ENCODE measurements around the gene RTL9.
"Not testable (repeated sequence)": the region's sequence is repeated elsewhere in the genome, so short reads cannot be mapped to it uniquely, and the experiment has no call there.

RTL9 gene

DNA sequence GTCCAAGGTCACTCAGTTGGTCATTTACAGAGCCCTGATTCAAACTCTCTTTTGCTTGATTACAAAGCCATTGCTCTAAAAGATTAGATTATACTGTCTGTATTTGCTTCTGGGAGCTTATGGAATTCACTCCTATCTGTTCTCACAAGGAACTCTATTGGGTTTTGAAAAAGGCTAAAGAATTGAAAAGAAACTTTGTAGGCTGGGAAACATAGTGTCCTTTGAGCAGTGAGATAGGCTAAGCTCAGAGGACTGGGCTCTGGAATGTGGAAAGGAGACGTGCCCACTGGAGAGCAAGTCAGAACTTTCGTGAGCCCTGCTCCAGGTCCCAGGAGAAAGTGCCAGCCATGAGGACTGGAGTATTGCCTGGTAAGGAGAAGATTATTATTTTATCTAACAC lies at the start of gene RTL9:
TSS of gene RTL9 (plus strand) at position 301 of the 400 bp plus-strand sequence. CDS start 91,770 bp downstream, outside the sequence.
- DNase-seq (ENCODE audit: low read depth in 2 of 2): no peak

DNA sequence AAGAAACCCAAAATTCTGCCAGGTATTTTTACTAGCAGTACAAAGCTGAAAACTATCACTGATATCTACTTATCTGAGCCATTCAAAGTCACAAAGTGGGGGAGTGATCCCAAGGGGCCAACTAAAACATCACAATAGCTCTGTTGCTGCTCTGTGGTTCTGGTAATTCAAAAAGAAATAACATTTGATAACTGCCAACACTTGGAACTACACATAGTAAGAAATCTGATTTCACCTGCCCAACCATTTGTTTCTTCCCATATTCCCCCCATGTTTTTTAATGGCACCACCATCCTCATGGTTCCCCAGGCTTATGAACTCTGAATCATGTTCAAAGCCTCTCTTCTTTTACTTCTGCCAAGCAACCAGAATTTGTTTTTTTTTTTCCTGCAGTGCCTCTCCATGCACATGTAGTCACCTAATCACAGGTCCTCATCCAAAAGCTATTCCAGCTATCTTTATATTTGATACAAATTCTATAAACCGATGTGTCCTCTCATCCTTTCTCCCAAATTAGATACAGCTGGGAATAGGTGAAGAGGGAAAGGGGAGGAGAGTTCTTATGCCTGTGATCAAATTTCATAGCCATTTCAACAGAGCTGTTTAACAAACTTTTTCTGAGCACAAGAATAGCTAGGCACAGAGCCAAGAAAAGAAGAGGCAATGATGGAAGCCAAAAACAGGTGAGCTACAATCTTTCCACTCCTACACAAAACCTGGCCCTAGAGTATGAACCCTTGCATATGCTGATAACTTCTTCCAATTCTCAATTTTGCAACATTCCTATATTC lies 48.5 kb upstream of the RTL9 start:
- DNase-seq (ENCODE audit: low read depth in 2 of 2): no peak

DNA sequence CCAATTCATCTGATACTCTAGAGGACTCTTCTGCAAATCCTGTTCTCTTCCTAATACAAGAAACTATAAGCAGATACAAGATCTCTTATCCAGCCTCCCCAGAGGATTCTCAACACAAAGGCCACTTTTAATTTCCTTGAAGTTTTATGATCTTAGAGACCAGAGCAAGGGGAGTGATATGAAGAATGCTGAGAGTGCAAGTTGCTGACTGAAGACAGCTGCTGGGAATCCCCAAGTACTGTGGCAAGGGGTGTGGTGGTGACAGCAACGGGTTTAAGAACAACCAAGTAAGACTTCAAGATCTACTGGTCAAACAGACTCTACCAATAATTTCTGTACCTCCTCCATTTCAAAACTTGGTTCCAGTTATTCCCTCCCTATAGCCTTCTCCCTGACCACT lies 47.8 kb upstream of the RTL9 start:
- peak; percentile 7 to 19 for DNase-seq (ENCODE audit: low read depth in 2 of 2)

DNA sequence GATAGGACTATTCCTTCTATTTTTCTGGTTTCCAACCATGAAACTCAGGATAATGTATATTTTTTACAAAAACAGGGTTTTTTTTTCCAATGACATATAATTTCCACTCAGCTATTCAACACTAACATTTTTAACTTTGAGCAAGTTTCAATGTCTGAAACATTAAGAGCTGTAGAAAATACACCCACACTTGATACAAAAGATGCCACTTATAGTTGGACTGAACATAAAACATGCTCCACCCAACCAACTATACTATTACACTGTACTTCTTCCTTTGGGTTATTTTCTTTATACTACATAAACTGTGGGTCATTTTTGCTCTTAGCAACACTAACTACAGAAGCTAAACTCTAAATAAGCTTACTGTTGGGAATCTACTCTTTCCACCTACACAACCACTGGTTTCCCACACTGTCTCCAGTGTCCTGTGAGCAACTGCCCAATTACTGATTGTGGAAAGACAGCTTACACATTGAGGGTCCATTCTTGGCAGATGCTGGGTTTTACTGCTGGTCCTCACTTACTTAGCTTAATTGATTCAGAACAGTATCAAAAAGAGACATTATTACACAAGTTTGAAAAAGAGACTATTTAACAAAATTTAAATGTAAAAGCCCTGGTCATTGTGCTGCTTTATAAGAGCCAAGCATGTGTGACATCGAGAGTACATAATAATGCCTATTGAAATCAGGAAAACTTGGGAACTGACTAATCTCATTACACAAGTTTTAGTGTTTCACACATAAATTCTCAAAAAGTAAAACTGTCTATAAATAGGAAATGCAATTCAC lies 47.0 kb upstream of the RTL9 start:
- DNase-seq (ENCODE audit: low read depth in 2 of 2): no peak

DNA sequence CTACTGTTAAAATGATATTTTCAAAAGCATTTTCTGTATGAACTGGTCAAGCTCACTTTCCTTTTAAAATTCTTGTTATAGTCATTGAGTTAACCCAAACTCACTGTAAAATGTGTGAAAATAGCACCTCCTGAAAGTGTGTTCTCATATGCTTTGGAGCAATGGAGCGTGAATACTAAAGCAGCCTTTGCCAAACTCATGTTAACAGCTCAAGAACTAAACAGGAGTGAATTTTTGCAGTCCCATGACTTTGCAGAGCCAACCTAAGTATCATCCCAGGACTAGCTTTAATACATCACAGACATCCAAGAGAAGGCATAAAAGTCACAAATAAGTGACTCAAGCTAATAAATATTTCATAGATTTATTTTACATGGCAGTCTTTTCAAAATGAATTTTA lies 43.1 kb upstream of the RTL9 start:
- no peak for DNase-seq (ENCODE audit: low read depth in 2 of 2)

DNA sequence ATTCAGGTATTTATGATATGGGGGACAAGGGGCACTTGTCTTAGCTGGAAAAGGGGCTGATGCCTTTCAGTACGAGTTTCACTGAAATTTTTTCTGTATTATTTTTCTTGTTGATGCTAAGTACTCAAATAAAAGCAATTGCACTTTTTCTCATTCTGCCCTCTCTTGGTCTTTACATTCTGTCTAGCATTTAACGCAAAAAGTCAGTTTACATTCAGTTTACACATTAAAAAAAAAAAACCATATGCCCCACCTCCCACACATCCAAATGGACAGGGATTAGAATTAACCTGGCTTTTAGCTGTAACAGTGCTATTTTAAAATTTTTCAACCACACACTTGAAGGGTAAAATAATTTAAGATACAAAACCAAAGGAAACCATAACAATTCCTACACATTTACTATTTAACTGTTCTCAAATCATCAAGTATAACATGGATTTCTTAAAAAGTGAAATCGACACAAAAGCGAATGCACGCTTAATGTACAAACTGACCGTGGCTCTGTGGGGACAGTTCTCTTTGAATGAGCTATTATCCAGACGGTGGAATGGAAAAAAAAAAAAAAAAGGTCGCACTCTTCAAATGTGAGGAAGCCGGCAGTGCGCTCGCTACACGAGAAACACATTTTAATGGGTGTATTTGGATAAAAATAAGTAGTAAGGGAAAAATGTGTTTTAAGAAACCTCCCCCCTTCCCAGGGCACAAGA lies 42.1 kb upstream of the RTL9 start:
- DNase-seq (ENCODE audit: low read depth in 2 of 2): no peak

DNA sequence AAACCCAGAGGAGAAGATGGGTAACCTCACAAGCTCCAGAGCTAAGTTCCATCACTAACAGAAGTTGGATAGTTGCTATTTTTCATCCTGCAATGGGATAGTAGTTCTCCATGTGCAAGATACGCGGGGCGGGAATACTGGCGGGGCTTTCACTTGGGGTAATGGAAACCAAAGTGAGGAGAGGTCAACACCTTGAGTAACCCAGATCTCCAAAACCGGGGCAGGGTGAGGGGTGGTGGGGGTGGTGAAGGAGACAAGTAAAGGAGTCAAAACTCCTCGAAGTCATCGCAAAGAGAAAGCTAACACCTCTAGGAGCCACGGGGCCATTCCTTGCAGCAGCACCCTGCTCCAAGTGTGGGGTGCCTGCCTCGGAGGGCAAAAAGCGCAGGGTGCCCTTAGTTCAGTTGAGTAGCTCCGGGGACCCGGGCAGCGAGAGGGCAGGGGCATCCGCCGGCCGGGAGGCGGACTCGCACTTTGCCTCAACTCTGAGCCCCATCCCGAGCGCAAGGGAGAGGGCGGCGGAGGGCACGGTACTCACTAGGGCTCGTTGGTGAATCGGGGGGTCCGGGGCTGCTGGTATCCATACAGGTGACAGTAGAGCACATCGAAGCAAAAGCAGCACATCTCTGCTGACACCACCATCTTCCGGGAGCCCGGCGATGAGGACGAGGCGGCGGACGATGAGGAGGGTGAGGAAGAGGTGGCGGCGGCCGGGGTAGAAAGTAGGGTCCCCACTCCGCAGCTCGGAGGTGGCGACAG lies 41.4 kb upstream of the RTL9 start:
- peak; percentile 0 to 6 for DNase-seq (ENCODE audit: low read depth in 2 of 2)

DNA sequence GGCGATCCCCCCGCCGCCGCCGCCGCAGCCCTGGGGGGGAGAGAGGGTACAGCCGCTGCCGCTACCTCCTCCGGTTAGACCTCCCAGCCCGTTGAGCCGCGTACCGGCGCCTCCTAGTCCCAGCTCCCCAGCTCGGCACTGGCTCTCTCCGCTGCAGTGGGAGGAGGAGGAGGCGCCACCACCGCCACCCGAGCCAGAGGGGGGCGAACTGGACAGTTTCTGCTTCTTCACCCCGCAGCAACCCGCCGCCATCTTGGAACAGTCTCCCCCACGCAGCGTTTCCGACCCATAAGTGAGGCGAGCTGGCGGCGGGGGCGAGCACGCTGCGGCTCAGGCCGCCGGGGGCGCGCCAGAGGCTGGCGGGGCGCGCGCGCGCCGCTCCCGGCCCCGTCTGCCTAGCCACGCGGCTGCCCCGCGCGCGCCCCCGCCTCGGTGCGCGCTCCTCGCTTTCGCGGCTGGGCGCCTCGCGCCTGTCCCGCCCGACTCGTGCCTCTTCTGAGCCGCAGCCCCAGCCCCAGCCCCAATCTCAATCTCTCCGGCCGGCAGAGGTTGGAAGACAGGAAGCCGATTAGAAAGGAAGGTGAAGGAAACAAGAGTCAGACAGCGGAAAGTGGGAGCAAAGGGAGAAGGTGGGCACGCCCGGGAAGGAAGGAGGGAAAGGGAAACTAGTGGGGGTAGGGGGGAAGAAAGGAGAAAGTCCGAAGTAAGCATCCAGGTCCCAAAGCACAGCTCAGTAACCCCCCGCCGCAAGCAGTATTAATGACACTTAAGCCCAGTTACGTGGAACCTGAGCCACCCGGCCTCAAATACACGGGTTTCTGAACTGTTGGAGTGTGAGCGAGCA lies 40.6 kb upstream of the RTL9 start, which contains the start of gene AMMECR1:
TSS of gene AMMECR1 (minus strand) at position 266 of the 844 bp plus-strand sequence. CDS start at position 252, 14 bp downstream.
- DNase-seq (ENCODE audit: low read depth in 2 of 2): peak; percentile 51 to 62

DNA sequence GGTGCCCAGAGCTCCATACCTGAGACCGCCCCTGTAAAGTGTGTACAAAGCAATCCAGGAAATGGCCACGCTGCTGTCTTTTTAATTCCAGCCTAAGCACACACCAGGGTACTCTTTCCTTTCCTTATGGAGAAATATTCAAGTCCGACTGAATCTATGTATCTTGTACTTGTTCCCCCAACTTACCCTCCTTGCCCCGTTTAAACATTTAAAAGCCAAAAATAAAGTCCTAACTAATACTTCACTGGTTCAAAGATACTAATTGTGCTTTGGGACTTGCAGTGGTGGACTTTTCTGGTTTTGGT lies 40.0 kb upstream of the RTL9 start:
- DNase-seq (ENCODE audit: low read depth in 2 of 2): no peak

DNA sequence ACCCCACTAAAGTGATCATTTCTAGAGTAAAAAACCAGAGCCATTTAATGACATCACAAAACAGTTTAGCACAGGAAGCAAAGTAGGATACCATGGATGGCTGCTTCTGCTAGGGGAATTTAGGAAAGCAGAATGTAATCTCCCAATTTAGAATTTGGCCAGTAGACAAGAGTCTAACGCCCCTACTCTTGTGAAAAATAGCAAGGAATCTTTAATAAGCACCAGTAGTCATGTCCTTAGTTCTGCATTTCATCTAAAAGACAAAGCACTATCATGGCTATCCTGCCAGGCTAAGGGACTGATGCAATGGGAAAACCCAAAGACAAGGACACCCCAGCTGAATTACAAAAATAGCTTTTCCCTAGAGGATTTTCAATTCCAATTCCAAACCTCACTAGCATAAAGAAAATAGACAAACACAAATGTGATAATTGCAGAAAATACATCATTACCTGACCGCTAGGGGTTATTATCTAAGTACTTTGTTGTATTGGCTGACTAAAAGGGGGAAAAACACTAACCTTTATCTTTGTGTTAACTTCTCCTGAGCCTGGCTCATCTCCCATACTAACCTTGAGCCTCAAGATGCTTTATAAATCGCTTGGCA lies 38.2 kb upstream of the RTL9 start:
- no peak for DNase-seq (ENCODE audit: low read depth in 2 of 2)

DNA sequence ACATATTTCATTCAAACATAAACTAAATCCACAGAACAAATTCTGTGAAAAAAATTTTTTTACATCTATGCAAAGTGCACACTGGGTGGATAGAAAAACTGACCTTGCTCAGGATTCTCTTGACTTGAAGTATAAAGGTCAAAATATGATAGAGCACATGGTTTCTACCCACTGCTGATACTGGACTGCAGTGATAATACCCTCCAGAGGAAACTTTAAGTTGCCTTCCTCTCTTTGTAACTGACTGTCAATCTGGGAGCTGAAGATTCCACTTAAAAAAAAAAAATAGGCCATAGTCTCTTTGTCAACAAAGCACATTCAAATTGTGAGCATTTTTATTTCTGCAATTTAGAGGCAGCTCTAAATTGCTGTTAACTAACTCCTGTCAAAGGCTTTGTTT lies 37.6 kb upstream of the RTL9 start:
- no peak for DNase-seq (ENCODE audit: low read depth in 2 of 2)

DNA sequence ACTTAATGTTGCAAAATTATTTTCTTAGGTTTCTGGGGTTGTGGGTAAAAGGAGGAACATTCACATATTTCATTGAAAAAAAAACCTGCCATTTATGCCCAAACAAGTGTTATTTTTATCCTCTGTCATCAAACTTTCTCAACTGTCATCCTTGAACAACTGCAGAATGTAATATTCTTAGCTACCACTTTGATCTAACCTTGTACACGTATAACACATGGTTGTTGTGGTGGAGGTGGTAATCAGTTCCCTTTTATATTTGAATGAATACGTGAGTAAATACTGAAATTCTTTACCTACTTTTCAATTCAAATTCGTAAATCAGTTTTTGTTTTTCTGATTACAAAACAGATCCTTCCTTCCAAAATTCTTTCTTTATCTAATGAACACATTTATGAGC lies 37.0 kb upstream of the RTL9 start:
- DNase-seq (ENCODE audit: low read depth in 2 of 2): no peak

DNA sequence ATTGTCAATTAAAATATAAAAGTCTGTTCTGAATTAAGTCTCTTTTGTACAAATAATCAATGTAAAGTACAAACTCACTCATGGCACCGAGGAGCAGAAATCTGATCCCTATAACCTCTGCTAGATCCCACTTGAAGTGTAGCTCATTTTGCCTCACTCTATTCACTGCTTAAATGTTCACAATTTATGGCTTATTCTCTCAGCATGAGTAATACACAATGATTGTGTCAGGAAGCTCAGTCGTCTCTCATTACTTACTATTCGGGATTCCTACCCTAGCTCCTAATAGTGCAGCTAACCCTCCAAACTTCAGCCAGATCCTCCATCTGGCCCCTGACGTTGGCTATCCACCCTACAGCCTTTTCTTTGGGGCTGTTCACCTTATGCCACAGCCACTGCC lies 36.0 kb upstream of the RTL9 start:
- no peak for DNase-seq (ENCODE audit: low read depth in 2 of 2)

DNA sequence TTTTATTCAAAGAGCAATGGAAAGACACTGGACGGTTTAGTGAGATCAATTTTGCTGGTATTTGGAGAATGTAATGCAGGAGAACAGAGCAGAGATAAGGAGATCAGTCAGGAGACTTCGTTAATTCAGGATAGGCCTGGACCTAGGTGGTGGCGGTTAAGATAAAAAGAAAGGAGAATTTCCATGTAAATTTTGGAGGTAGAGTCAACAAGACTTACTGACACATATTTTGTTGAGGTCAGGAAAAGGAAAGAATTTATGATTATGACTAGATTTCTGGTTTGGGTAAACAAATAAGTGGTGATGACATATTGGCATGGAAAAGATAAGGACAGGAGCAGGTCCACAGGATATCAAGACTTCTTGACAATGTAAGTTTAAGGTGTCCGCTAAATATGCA lies 31.9 kb upstream of the RTL9 start:
- DNase-seq (ENCODE audit: low read depth in 2 of 2): no peak

DNA sequence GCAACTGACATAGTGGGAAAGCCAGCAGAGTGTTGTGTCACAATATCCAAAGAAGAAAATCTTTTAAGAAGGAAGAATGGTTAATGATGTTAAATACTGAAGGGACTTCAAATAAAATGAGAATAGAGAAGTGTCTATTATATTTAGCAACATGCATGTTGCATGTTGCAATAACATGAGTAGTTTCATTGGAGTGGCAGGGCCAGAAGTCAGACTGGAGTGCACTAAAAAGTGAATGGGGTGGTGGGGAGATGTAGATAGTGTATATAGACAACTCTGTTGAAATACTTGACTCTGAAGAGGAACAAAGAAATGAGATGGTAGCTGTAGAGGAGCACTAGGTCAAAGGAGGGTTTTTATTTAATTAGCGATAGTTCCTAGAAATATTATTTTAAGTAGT lies 31.3 kb upstream of the RTL9 start:
- DNase-seq (ENCODE audit: low read depth in 2 of 2): no peak

DNA sequence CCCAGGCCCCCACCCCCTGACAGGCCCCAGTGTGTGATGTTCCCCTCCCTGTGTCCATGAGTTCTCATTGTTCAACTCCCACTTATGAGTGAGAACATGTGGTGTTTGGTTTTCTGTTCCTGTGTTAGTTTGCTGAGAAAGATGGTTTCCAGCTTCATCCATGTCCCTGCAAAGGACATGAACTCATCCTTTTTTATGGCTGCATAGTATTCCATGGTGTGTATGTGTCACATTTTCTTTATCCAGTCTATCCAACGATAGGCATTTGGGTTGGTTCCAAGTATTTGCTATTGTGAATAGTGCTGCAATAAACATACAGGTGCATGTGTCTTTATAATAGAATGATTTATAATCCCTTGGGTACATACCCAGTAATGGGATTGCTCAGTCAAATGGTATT lies 30.0 kb upstream of the RTL9 start:
- not testable (repeated sequence) for DNase-seq (ENCODE audit: low read depth in 2 of 2)

DNA sequence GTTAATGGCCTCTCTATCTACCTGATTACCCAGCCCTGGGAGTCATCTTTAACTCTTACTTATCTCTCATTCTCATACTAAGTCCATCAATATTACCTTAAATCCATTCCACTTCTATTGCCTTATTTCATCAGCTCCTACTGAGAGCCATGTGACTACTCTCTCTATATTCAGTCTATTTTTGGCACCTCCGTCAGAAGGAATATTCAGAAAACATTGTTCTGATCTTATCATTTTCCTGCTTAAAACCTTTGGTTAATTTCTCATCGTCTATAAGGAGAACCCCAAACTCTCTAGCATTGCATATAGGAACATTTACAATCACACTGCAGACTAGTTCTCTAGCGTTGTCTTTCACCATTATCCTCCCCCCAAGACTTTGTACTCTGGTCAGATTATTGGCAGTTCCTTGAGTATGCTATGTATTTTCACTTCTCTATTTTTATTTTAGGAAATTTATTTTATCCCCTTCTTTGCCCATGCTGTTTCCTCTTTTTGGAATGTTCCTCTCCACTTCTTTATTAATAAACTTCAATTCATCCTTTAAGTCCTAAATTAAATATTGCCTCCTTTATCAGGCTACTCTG lies 27.1 kb upstream of the RTL9 start:
- DNase-seq (ENCODE audit: low read depth in 2 of 2): no peak

DNA sequence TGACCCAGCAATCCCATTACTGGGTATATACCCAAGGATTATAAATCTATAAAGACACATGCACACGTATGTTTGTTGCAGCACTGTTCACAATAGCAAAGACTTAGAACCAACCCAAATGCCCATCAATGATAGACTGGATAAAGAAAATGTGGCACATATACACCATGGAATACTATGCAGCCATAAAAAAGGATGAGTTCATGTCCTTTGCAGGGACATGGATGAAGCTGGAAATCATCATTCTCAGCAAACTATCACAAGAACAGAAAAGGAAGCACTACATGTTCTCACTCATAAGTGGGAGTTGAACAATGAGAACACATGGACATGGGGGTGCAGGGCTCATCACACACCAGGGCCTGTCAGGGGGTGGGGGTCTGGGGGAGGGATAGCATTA lies 25.2 kb upstream of the RTL9 start:
- not testable (repeated sequence) for DNase-seq (ENCODE audit: low read depth in 2 of 2)

DNA sequence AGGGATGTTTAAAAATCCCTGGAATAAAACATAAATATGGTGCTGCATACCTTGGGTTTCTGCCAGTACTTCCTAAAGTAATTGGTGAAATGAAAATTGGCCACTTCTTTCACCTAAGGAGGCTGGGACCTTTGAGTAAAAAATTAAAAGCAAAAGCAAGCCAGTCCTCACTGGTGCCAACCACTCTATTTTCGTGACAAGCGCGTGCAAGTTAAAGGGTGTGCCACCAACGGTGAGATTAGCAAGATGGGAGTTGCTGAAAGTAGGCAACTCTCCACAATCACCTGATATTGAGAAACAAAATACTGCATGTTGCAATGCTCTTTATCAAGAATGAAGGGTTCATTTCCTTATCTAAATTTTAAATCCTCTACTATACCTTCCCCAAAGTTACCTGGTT lies 19.7 kb upstream of the RTL9 start:
- DNase-seq (ENCODE audit: low read depth in 2 of 2): no peak

Data from stimulated activated CD4-positive, alpha-beta T cell treated with anti-CD3 and anti-CD28 coated beads, Interleukin-12 subunit alpha, Interleukin-12 subunit beta, amount 100 ng/mL, for 24 hours (primary cell).